WTC11 (cell line): ENCODE measurements around the gene NUP62. TPM values are rescaled to one million over a fixed set of nuclear protein-coding genes. Genes with fewer than 3 reads are reported as not detected.

Experiments
- ATAC-seq: fragments of 200-7000 bp; cut with Tn5 transposase; 2 replicates; pipeline ENCODE4 v1.10.0; 2021; ENCODE audit warnings: mild to moderate bottlenecking, moderate library complexity
- CTCF ChIA-PET: fragments of 300-600 bp; sonication (Branson Sonifier 250); formaldehyde crosslinking; loops from one replicate; lab custom pipeline; 2021; ENCODE audit warnings: antibody characterized with exemption; lab: Charles Lee
- POLR2A ChIA-PET: fragments of 350-600 bp; sonication (Branson Sonifier 250); formaldehyde crosslinking; loops from one replicate; lab custom pipeline; 2021; ENCODE audit warnings: antibody characterized with exemption; lab: Charles Lee
- DNase-seq: peaks from one replicate; pipeline ENCODE4 v3.0.0; 2021; ENCODE audit warnings: low spot score
- H3K27ac Mint-ChIP-seq: 2 replicates; pipeline ENCODE4 v1.8.0; 2021; ENCODE audit warnings: mixed read lengths
- H3K27me3 Mint-ChIP-seq: 2 replicates; pipeline ENCODE4 v1.8.0; 2021; ENCODE audit warnings: low read depth, mild to moderate bottlenecking, moderate library complexity, mixed read lengths
- H3K36me3 Mint-ChIP-seq: 2 replicates; pipeline ENCODE4 v1.8.0; 2021; ENCODE audit warnings: mixed read lengths
- H3K4me1 Mint-ChIP-seq: 2 replicates; pipeline ENCODE4 v1.8.0; 2022; ENCODE audit warnings: mixed read lengths
- H3K4me3 Mint-ChIP-seq: 2 replicates; pipeline ENCODE4 v1.8.0; 2021; ENCODE audit warnings: mild to moderate bottlenecking, moderate library complexity, mixed read lengths
- H3K9me3 Mint-ChIP-seq: 2 replicates; pipeline ENCODE4 v1.8.0; 2021; ENCODE audit warnings: mixed read lengths
- AR ChIP-seq: fragments of 250-450 bp; sonication (Bioruptor Pico); IDR thresholded peaks from 2 replicates; pipeline ENCODE4 v1.9.0; 2021; ENCODE audit warnings: mild to moderate bottlenecking
- CREB1 ChIP-seq: sonication (generic); formaldehyde crosslinking; IDR thresholded peaks from 2 replicates; pipeline ENCODE4 v1.8.0; 2023; ENCODE audit warnings: mild to moderate bottlenecking, missing genetic modification reagents
- FOXK1 ChIP-seq: sonication (generic); formaldehyde crosslinking; IDR thresholded peaks from 2 replicates; pipeline ENCODE4 v1.8.0; 2022; ENCODE audit warnings: mild to moderate bottlenecking, moderate library complexity, missing genetic modification reagents
- FOXP1 ChIP-seq: sonication (generic); formaldehyde crosslinking; IDR thresholded peaks from 2 replicates; pipeline ENCODE4 v1.8.0; 2022; ENCODE audit warnings: missing genetic modification reagents, mild to moderate bottlenecking, moderate library complexity, borderline replicate concordance
- IRF2 ChIP-seq: sonication (generic); formaldehyde crosslinking; IDR thresholded peaks from 2 replicates; pipeline ENCODE4 v1.8.0; 2022; ENCODE audit warnings: low read depth, missing genetic modification reagents, borderline replicate concordance
- JUN ChIP-seq: sonication (generic); formaldehyde crosslinking; IDR thresholded peaks from 2 replicates; pipeline ENCODE4 v1.8.0; 2023; ENCODE audit warnings: mild to moderate bottlenecking, missing genetic modification reagents
- MAX ChIP-seq: sonication (generic); formaldehyde crosslinking; IDR thresholded peaks from 2 replicates; pipeline ENCODE4 v1.8.0; 2022; ENCODE audit warnings: mild to moderate bottlenecking, missing genetic modification reagents
- MXD4 ChIP-seq: fragments of 250-450 bp; sonication (Bioruptor Pico); IDR thresholded peaks from 2 replicates; pipeline ENCODE4 v1.8.0; 2021; ENCODE audit warnings: mild to moderate bottlenecking, moderate library complexity, borderline replicate concordance
- MYBL2 ChIP-seq: sonication (generic); formaldehyde crosslinking; IDR thresholded peaks from 2 replicates; pipeline ENCODE4 v1.8.1; 2023; ENCODE audit warnings: mild to moderate bottlenecking, moderate library complexity, missing genetic modification reagents
- NR2C2 ChIP-seq: sonication (generic); formaldehyde crosslinking; IDR thresholded peaks from 2 replicates; pipeline ENCODE4 v1.8.0; 2022; ENCODE audit warnings: mild to moderate bottlenecking, missing genetic modification reagents
- PREB ChIP-seq: sonication (generic); formaldehyde crosslinking; IDR thresholded peaks from 2 replicates; pipeline ENCODE4 v1.8.1; 2022; ENCODE audit warnings: mild to moderate bottlenecking, missing genetic modification reagents, moderate library complexity, borderline replicate concordance
- PRRX2 ChIP-seq: fragments of 250-450 bp; sonication (Bioruptor Pico); IDR thresholded peaks from 2 replicates; pipeline ENCODE4 v1.8.0; 2021; ENCODE audit warnings: mild to moderate bottlenecking
- SMAD4 ChIP-seq: sonication (generic); formaldehyde crosslinking; IDR thresholded peaks from 2 replicates; pipeline ENCODE4 v1.8.0; 2022; ENCODE audit warnings: mild to moderate bottlenecking, missing genetic modification reagents
- ZNF423 ChIP-seq: fragments of 250-450 bp; sonication (Bioruptor Pico); IDR thresholded peaks from 2 replicates; pipeline ENCODE4 v2.1.2; 2022; ENCODE audit warnings: mild to moderate bottlenecking, moderate library complexity
- total RNA-seq: library from RNA; stranded (reverse); gene quantifications from 3 replicates; pipeline ENCODE4 v1.2.3, GENCODE V29; 2021

NUP62 gene
- total RNA-seq, 1 experiment from 2014 or later = 87.1 TPM

- Mint-ChIP-seq H3K9me3 (no peaks in the 10 kb centered on the region), H3K27me3 (no peaks in the 10 kb centered on the region; the same call in 1 of the 2 replicates), H3K27ac (peak overlapping the region; percentile 64), H3K4me3 (no peak overlapping the region), H3K36me3 (peaks cover 37% of the 10 kb centered on the region), H3K4me1 (peaks cover 22% of the 10 kb centered on the region)
- POLR2A ChIA-PET = interaction anchor here (1.1 to 1.2 kb wide), 2 partner anchors 10 to 48 kb away, joined by 3 read pairs; no protein-coding TSS in a partner anchor
- ATAC-seq (no peak), DNase-seq (no peak)
- CTCF ChIA-PET = interaction anchor here (1.1 to 1.5 kb wide), 3 partner anchors 9 to 313 kb away, joined by 3 to 8 read pairs (median 3); partner anchors contain the start of gene FUZ
- TF ChIP-seq ZNF423 (CRISPR knock-in tag) (no peak), FOXP1 (CRISPR knock-in tag) (0 out of 2 replicates have a peak, but pooled peaks have one; percentile 35), PREB (CRISPR knock-in tag) (no peak)
- TF ChIP-seq, all 79 proteins: peak for 1
Observed at GRCh38 chr19:49860336-49861102, 68.8 kb downstream of the NUP62 start.

GRCh38 chr19:49859682-49860335 is 69.5 kb downstream of the NUP62 start:
- H3K9me3 Mint-ChIP-seq = no peaks in the 10 kb centered on the region
- ChIA-PET CTCF (interaction anchor here (1.5 to 2.1 kb wide), 3 partner anchors 9 to 313 kb away, joined by 3 to 8 read pairs (median 6); partner anchors contain the start of gene FUZ), POLR2A (interaction anchor here (0.7 to 2.4 kb wide), 2 partner anchors 10 to 1657 kb away, joined by 3 to 7 read pairs; no protein-coding TSS in a partner anchor)
- ATAC-seq = no peak
- TF ChIP-seq NR2C2 (CRISPR knock-in tag) (no peak), MYBL2 (CRISPR knock-in tag) (no peak), JUN (CRISPR knock-in tag) (no peak), IRF2 (CRISPR knock-in tag) (no peak), CREB1 (CRISPR knock-in tag) (no peak), SMAD4 (CRISPR knock-in tag) (no peak), AR (CRISPR knock-in tag) (no peak), MXD4 (CRISPR knock-in tag) (no peak), MAX (CRISPR knock-in tag) (no peak), FOXK1 (CRISPR knock-in tag) (no peak), PRRX2 (CRISPR knock-in tag) (no peak)
- peaks cover 35% of the 10 kb centered on the region for H3K36me3 Mint-ChIP-seq
- DNase-seq = no peak
- peak overlapping the region; percentile 74 for H3K27ac Mint-ChIP-seq
- no peak overlapping the region for H3K4me3 Mint-ChIP-seq
- no peaks in the 10 kb centered on the region; the same call in 1 of the 2 replicates for H3K27me3 Mint-ChIP-seq
- peaks cover 15% of the 10 kb centered on the region for H3K4me1 Mint-ChIP-seq
